H7 (cell line): ENCODE results near the gene BOK. TPM values are rescaled to one million over a fixed set of nuclear protein-coding genes. Genes with fewer than 3 reads are reported as not detected.
"Not testable (repeated sequence)": the region's sequence is repeated elsewhere in the genome, so short reads cannot be mapped to it uniquely, and the experiment has no call there.

Experiments
- DNase-seq: peaks from one replicate; pipeline ENCODE4 v3.0.0; 2012
- H3K27me3 ChIP-seq: 2 replicates; pipeline ENCODE4 v1.6.0; 2011; ENCODE audit warnings: mild to moderate bottlenecking, low read length; ENCODE audit not compliant: control insufficient read depth, insufficient read depth
- H3K36me3 ChIP-seq: replicated peaks from 2 replicates; pipeline ENCODE4 v1.5.1; 2011; ENCODE audit warnings: low read length; ENCODE audit not compliant: control insufficient read depth, insufficient read depth
- H3K4me3 ChIP-seq: 2 replicates; pipeline ENCODE4 v1.5.1; 2011; ENCODE audit warnings: low read depth, mild to moderate bottlenecking, control low read depth, low read length, moderate library complexity; ENCODE audit not compliant: insufficient read depth
- total RNA-seq: library from RNA; depleted of rRNA; stranded (reverse); fragments of >200 nt; shearing (Covaris generic); gene quantifications from 2 replicates; pipeline ENCODE4 v1.2.3, GENCODE V29; 2014; rRNA removed

BOK gene
- 59.5 and 61.6 TPM in 2 replicates for total RNA-seq

GRCh38 chr2:241558532-241559322, at the start of gene BOK:
TSS of gene BOK (plus strand) at chr2:241558745. CDS start at chr2:241559484, 739 bp downstream.
- Histone ChIP-seq H3K27me3 (no peaks in the 10 kb centered on the region), H3K36me3 (no peaks in the 10 kb centered on the region; the same call in 1 of the 2 replicates), H3K4me3 (peak within 1 kb of the TSS; percentile 74)
- peak; percentile 96 for DNase-seq

GRCh38 chr2:241509155-241509784, 49.3 kb upstream of the BOK start:
- peaks cover 4% of the 10 kb centered on the region for H3K27me3 ChIP-seq
- peak; percentile 73 for DNase-seq

GRCh38 chr2:241511091-241511741, 47.3 kb upstream of the BOK start:
- Histone ChIP-seq H3K4me3 (no peak overlapping the region), H3K27me3 (peaks cover 4% of the 10 kb centered on the region), H3K36me3 (no peaks in the 10 kb centered on the region)
- DNase-seq: no peak

More at GRCh38 chr2:241509155-241509784, 49.3 kb upstream of the BOK start:
- H3K36me3 ChIP-seq: no peaks in the 10 kb centered on the region
- peak overlapping the region; percentile 89 for H3K4me3 ChIP-seq

DNA sequence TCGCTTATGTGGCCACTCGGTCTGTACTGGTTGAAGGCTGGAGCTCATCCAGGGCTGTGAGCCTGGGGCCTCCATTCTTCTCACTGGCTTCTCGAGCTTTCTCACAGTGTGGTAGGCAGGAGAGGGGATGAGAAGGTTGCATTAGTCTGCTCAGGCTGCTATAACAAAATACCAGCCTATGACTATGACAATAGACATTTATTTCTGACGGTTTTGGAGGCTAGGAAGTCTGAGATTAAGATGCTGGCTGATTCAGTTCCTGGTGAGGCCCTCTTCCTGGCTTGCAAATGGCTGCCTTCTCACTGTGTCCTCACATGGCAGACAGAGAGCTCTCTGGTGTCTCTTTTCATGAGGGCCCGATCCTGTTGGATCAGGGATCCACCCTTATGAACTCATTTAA, 44.0 kb upstream of the BOK start:
- H3K27me3 ChIP-seq: no peaks in the 10 kb centered on the region
- H3K36me3 ChIP-seq: no peaks in the 10 kb centered on the region
- H3K4me3 ChIP-seq: no peak overlapping the region
- DNase-seq: no peak

GRCh38 chr2:241514986-241515737, 43.4 kb upstream of the BOK start:
- H3K36me3 ChIP-seq: no peaks in the 10 kb centered on the region
- no peak for DNase-seq
- no peaks in the 10 kb centered on the region for H3K27me3 ChIP-seq
- no peak overlapping the region for H3K4me3 ChIP-seq

DNA sequence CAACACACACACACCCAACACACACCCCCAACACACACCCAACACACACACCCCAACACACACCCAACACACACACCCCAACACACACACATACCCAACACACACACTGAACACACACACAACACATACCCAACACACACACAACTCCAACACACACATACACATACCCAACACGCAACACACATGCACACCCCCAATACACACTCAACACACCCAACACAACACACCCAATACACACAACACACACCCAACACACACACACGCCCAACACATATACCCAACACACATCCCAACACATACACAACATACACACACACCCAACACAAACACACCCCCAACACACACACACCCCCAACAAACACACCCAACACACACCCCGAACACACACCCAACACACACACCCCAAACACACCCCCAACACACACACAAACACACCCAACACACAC, 42.0 kb upstream of the BOK start:
- Histone ChIP-seq H3K27me3 (no peaks in the 10 kb centered on the region), H3K4me3 (no peak overlapping the region), H3K36me3 (no peaks in the 10 kb centered on the region)
- no peak for DNase-seq

DNA sequence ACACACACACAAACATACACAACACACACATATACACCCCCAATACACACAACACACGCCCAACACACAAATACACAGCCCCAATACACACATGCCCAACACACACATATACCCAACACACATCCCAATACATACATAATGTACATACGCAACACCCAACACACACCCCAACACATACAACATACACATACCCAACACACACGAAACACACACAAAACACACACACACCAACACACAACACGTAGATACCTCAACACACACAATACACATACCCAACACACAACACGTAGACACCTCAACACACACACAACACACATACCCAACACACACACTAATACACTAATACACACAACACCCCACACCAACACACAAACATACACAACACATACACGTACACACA, 41.2 kb upstream of the BOK start:
- Histone ChIP-seq H3K27me3 (no peaks in the 10 kb centered on the region), H3K4me3 (no peak overlapping the region), H3K36me3 (no peaks in the 10 kb centered on the region)
- DNase-seq: no peak

- DNase-seq: peak; percentile 42
- no peak overlapping the region for H3K4me3 ChIP-seq
- no peaks in the 10 kb centered on the region for H3K36me3 ChIP-seq
- no peaks in the 10 kb centered on the region for H3K27me3 ChIP-seq
These were observed 38.9 kb upstream of the BOK start for GRCh38 chr2:241519669-241520068.

DNA sequence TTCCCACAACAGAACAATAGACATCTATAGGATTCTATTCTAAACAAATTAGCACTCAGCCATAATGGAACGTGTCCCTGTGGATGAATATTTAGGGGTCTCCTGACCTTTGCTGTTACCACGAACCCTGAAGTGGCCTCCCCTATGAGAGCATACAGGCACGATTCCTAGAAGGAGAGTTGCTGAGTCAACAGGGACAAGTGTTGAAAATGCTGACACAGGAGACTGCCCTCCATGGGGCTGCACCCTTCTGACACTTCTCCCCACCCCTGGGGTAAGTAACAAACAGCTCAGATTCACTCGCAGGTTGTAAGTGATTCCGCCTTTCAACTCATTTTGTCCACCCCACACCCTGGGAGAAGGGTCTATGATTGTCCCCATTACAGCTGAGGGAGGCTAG, 36.1 kb upstream of the BOK start:
- H3K4me3 ChIP-seq: no peak overlapping the region
- H3K27me3 ChIP-seq: no peaks in the 10 kb centered on the region
- no peak for DNase-seq
- H3K36me3 ChIP-seq: no peaks in the 10 kb centered on the region

DNA sequence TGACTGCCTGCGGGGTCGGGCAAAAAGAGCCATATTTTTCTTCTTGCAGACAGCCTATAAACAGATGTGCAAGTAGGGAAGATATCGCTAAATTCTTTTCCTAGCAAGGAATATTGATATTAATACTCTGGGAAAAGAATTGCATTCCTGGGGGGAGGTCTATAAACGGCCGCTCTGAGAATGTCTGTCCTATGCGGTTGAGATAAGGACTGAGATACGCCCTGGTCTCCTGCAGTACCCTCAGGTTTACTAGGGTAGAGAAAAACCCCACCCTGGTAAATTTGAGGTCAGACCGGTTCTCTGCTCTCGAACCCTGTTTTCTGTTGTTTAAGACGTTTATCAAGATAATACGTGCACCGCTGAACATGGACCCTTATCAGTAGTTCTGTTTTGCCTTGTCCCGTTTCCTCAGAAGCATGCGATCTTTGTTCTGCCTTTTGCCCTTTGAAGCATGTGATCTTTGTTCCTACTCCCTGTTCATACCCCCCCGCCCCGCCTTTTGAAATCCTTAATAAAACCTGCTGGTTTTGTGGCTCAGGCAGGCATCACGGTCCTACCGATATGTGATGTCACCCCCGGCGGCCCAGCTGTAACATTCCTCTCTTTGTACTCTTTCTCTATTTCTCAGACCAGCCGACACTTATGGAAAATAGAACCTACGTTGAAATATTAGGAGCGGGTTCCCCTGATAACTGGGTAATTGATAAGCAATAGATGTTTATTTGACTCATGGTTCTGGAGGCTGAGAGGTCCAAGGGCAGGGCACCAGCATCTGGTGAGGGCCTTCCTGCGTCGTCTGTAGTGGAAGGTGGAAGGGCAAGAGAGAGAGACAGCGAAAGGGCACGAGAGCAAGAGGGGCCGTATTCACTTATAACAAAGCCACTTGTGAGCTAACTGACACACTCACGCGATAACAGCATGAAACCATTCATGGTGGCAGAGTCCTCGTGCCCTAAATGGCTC, 32.4 kb upstream of the BOK start:
- H3K4me3 ChIP-seq, DNase-seq, H3K27me3 ChIP-seq, H3K36me3 ChIP-seq: not testable (repeated sequence)

GRCh38 chr2:241530571-241530970, 28.0 kb upstream of the BOK start:
- no peak for DNase-seq
- Histone ChIP-seq H3K27me3 (no peaks in the 10 kb centered on the region), H3K36me3 (no peaks in the 10 kb centered on the region), H3K4me3 (no peak overlapping the region)

- no peaks in the 10 kb centered on the region for H3K27me3 ChIP-seq
- no peak overlapping the region for H3K4me3 ChIP-seq
- DNase-seq: no peak
- no peaks in the 10 kb centered on the region for H3K36me3 ChIP-seq
These were observed 27.3 kb upstream of the BOK start for GRCh38 chr2:241531161-241531722.

GRCh38 chr2:241532168-241532567, 26.4 kb upstream of the BOK start:
- Histone ChIP-seq H3K36me3 (no peaks in the 10 kb centered on the region), H3K27me3 (no peaks in the 10 kb centered on the region), H3K4me3 (no peak overlapping the region)
- DNase-seq: no peak
